Measurements from ENCODE around the gene GCFC2.
"Not testable (repeated sequence)": the region's sequence is repeated elsewhere in the genome, so short reads cannot be mapped to it uniquely, and the experiment has no call there.

GCFC2 gene

GRCh38 chr2:75676464-75676863 is 34.3 kb downstream of the GCFC2 start:
- no peak for DNase-seq

- DNase-seq = no peak
These were observed 34.8 kb downstream of the GCFC2 start for GRCh38 chr2:75675908-75676307.

GRCh38 chr2:75675423-75675822 is 35.3 kb downstream of the GCFC2 start:
- DNase-seq = not testable (repeated sequence)

GRCh38 chr2:75667884-75668283 is 42.8 kb downstream of the GCFC2 start:
- DNase-seq = no peak

GRCh38 chr2:75666911-75667310 is 43.8 kb downstream of the GCFC2 start:
- no peak for DNase-seq

GRCh38 chr2:75657798-75658197 is 52.9 kb downstream of the GCFC2 start:
- DNase-seq = no peak

GRCh38 chr2:75656563-75656962 is 54.2 kb downstream of the GCFC2 start:
- no peak for DNase-seq

GRCh38 chr2:75655861-75656260 is 54.9 kb downstream of the GCFC2 start:
- DNase-seq = no peak

GRCh38 chr2:75654012-75654411 is 56.7 kb downstream of the GCFC2 start:
- DNase-seq = no peak

- no peak for DNase-seq
These were observed 62.9 kb downstream of the GCFC2 start for GRCh38 chr2:75647771-75648170.

GRCh38 chr2:75646583-75647425 is 63.9 kb downstream of the GCFC2 start, which contains the start of gene MRPL19:
Gene MRPL19, plus strand, starts transcription at chr2:75646783. Its CDS starts 25 bp downstream, at chr2:75646808.
- DNase-seq = peak; percentile 84 to 86

GRCh38 chr2:75646090-75646582 is 64.6 kb downstream of the GCFC2 start:
- DNase-seq = no peak

- no peak for DNase-seq
These were observed 65.1 kb downstream of the GCFC2 start for GRCh38 chr2:75645643-75646042.

GRCh38 chr2:75643980-75644379 is 66.7 kb downstream of the GCFC2 start:
- DNase-seq = no peak

- no peak for DNase-seq
These were observed 69.1 kb downstream of the GCFC2 start for GRCh38 chr2:75641587-75641986.

GRCh38 chr2:75640621-75641121 is 70.0 kb downstream of the GCFC2 start:
- peak; percentile 38 to 40 for DNase-seq

GRCh38 chr2:75637568-75637967 is 73.1 kb downstream of the GCFC2 start:
- no peak for DNase-seq

GRCh38 chr2:75634945-75635344 is 75.8 kb downstream of the GCFC2 start:
- DNase-seq = no peak

GRCh38 chr2:75633620-75634019 is 77.1 kb downstream of the GCFC2 start:
- no peak for DNase-seq

GRCh38 chr2:75632813-75633212 is 77.9 kb downstream of the GCFC2 start:
- DNase-seq = no peak

- DNase-seq = no peak
These were observed 78.5 kb downstream of the GCFC2 start for GRCh38 chr2:75632091-75632701.

- peak; percentile 34 to 42 for DNase-seq
These were observed 82.7 kb downstream of the GCFC2 start for GRCh38 chr2:75627902-75628504.

- no peak for DNase-seq
These were observed 87.8 kb downstream of the GCFC2 start for GRCh38 chr2:75622929-75623328.

GRCh38 chr2:75622500-75622899 is 88.2 kb downstream of the GCFC2 start:
- DNase-seq = no peak

Measured in CD4-positive, alpha-beta T cell treated with Interleukin-4 for 1 hour (primary cell).